Smooth muscle cell of trachea (primary cell): ENCODE measurements around the gene CLEC14A. TPM values are rescaled to one million over a fixed set of nuclear protein-coding genes. Genes with fewer than 3 reads are reported as not detected.

Experiments
- total RNA-seq: library from RNA; depleted of rRNA; stranded (reverse); fragments of >200 nt; gene quantifications from 2 replicates; pipeline ENCODE4 v1.2.1, GENCODE V29; 2014

The CLEC14A gene
- total RNA-seq: 2.2 and 15.9 TPM in 2 replicates

GRCh38 chr14:38255673-38256532 is at the start of gene CLEC14A:
CLEC14A (minus strand) TSS chr14:38256093; CDS start chr14:38256022, 71 bp downstream.

GRCh38 chr14:38207736-38208617 is 47.9 kb downstream of the CLEC14A start, which contains the start of gene SSTR1:
SSTR1 (plus strand) TSS chr14:38207904; CDS start chr14:38209390, 1,486 bp downstream.

Other genes starting within 250 kb of the CLEC14A start
- gene SSTR1, start 48.2 kb downstream of the CLEC14A start, total RNA-seq: 0.87 and 1.2 TPM in 2 replicates